OCI-LY7 (cell line): ENCODE data around the gene JADE3.

ENCODE experiments used
- EZH2phosphoT487 ChIP-seq: fragments of 200-600 bp; sonication (generic); IDR thresholded peaks from 2 replicates; pipeline ENCODE4 v1.6.1; 2018; ENCODE audit warnings: low read depth, borderline replicate concordance, mild to moderate bottlenecking, mixed run types, antibody characterized with exemption, low read length, moderate library complexity, mixed read lengths
- TF ChIP-seq, protein P1 (sequence below): fragments of 200-600 bp; sonication (generic); conservative IDR thresholded peaks from 2 replicates; pipeline ENCODE4 v1.5.1; 2014; ENCODE audit warnings: mild to moderate bottlenecking, antibody characterized with exemption, low read length, moderate library complexity, mixed read lengths

DNA sequence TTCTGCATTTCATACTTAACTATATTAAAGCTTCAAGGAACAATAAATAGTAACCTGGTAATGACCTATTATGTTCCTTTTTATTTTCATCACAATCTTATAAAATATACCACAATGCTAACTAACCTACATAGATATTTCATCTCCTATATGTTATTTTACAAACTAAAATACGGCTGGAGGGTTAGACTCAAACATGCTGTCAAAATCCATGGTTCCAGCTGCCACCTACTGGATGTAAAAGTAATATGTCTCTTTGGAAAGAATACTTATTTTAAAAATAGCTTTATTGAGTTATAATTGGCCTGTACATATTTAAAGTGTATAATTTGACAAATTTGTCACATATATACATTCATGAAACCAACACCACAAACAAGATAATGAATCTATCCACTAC is 181.0 kb downstream of the JADE3 start:
- TF ChIP-seq, protein P1, sequence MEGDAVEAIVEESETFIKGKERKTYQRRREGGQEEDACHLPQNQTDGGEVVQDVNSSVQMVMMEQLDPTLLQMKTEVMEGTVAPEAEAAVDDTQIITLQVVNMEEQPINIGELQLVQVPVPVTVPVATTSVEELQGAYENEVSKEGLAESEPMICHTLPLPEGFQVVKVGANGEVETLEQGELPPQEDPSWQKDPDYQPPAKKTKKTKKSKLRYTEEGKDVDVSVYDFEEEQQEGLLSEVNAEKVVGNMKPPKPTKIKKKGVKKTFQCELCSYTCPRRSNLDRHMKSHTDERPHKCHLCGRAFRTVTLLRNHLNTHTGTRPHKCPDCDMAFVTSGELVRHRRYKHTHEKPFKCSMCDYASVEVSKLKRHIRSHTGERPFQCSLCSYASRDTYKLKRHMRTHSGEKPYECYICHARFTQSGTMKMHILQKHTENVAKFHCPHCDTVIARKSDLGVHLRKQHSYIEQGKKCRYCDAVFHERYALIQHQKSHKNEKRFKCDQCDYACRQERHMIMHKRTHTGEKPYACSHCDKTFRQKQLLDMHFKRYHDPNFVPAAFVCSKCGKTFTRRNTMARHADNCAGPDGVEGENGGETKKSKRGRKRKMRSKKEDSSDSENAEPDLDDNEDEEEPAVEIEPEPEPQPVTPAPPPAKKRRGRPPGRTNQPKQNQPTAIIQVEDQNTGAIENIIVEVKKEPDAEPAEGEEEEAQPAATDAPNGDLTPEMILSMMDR, result peak; percentile 77
- TF ChIP-seq EZH2phosphoT487, result no peak
